HepG2 (cell line): ENCODE data around the gene FGA. TPM values are rescaled to one million over a fixed set of nuclear protein-coding genes. Genes with fewer than 3 reads are reported as not detected.

ENCODE experiments used
- ASH2L ChIP-seq: fragments of 300-600, 200-600 bp; sonication (generic); IDR thresholded peaks from 2 replicates; pipeline ENCODE4 v1.7.0; 2017; ENCODE audit warnings: low read depth, mild to moderate bottlenecking, moderate library complexity, mixed read lengths, low read length; ENCODE audit not compliant: insufficient read length
- CBX5 ChIP-seq: sonication (generic); formaldehyde crosslinking; IDR thresholded peaks from 2 replicates; pipeline ENCODE4 v1.4.0; 2020; ENCODE audit warnings: missing genetic modification reagents, borderline replicate concordance
- CREM ChIP-seq, 2 experiments: sonication (generic) in 1 of 2; formaldehyde crosslinking in 1 of 2; IDR thresholded peaks; 2 replicates each; pipeline versions ENCODE4 v1.4.0 to v1.6.1; 2016 to 2020; ENCODE audit warnings: antibody characterized with exemption in 1 of 2, mild to moderate bottlenecking in 1 of 2, missing genetic modification reagents in 1 of 2
- E2F1 ChIP-seq: sonication (generic); formaldehyde crosslinking; IDR thresholded peaks from 2 replicates; pipeline ENCODE4 v1.5.0; 2020; ENCODE audit warnings: missing genetic modification reagents
- NFRKB ChIP-seq: fragments of 450-650 bp; IDR thresholded peaks from 2 replicates; pipeline ENCODE4 v1.6.1; 2017
- NONO ChIP-seq, 2 experiments: fragments of 450-650 bp in 1 of 2; sonication (generic) in 1 of 2; formaldehyde crosslinking in 1 of 2; IDR thresholded peaks in 1 of 2; conservative IDR thresholded peaks in 1 of 2; 2 replicates each; pipeline versions ENCODE4 v1.6.1 to v1.8.0; 2017 to 2022; ENCODE audit warnings: mild to moderate bottlenecking in 1 of 2, missing genetic modification reagents in 1 of 2, moderate library complexity in 1 of 2
- PBX3 ChIP-seq: sonication (generic); formaldehyde crosslinking; IDR thresholded peaks from 2 replicates; pipeline ENCODE4 v1.8.1; 2023; ENCODE audit warnings: missing genetic modification reagents, inconsistent platforms, borderline replicate concordance
- PCBP1 ChIP-seq: fragments of 200-400 bp; formaldehyde crosslinking; IDR thresholded peaks from 2 replicates; pipeline ENCODE4 v1.6.1; 2017; ENCODE audit warnings: mild to moderate bottlenecking, low read depth, low read length, borderline replicate concordance
- RARG ChIP-seq: sonication (generic); formaldehyde crosslinking; IDR thresholded peaks from 2 replicates; pipeline ENCODE4 v1.4.0; 2020; ENCODE audit warnings: low read depth, mild to moderate bottlenecking, missing genetic modification reagents
- SOX13 ChIP-seq, 3 experiments: fragments of 450-650 bp in 1 of 3; sonication (generic) in 1 of 3; formaldehyde crosslinking in 1 of 3; IDR thresholded peaks in 2 of 3; conservative IDR thresholded peaks in 1 of 3; 2 replicates each; pipeline versions ENCODE4 v1.5.0 to v1.6.1; 2016 to 2020; ENCODE audit warnings: antibody characterized with exemption in 1 of 3, mild to moderate bottlenecking in 1 of 3, missing compliant biosample characterization in 1 of 3, missing genetic modification reagents in 1 of 3, moderate library complexity in 1 of 3
- WIZ ChIP-seq: sonication (generic); formaldehyde crosslinking; IDR thresholded peaks from 2 replicates; pipeline ENCODE4 v1.5.1; 2020; ENCODE audit warnings: mild to moderate bottlenecking, missing genetic modification reagents
- ZBTB42 ChIP-seq: sonication (generic); formaldehyde crosslinking; IDR thresholded peaks from 2 replicates; pipeline ENCODE4 v1.5.0; 2020; ENCODE audit warnings: mild to moderate bottlenecking, missing genetic modification reagents
- ZFX ChIP-seq: sonication (generic); formaldehyde crosslinking; IDR thresholded peaks from 2 replicates; pipeline ENCODE4 v1.4.0; 2020; ENCODE audit warnings: mild to moderate bottlenecking, low read depth, missing genetic modification reagents, moderate library complexity
- ZNF138 ChIP-seq: sonication (generic); formaldehyde crosslinking; IDR thresholded peaks from 2 replicates; pipeline ENCODE4 v1.5.0; 2020; ENCODE audit warnings: mild to moderate bottlenecking, low read depth, missing genetic modification reagents
- ZNF160 ChIP-seq: sonication (generic); formaldehyde crosslinking; IDR thresholded peaks from 2 replicates; pipeline ENCODE4 v1.8.0; 2022; ENCODE audit warnings: mild to moderate bottlenecking, inconsistent platforms, missing genetic modification reagents
- ZNF343 ChIP-seq: sonication (generic); formaldehyde crosslinking; IDR thresholded peaks from 2 replicates; pipeline ENCODE4 v1.4.0; 2020; ENCODE audit warnings: mild to moderate bottlenecking, missing genetic modification reagents
- ZNF557 ChIP-seq: sonication (generic); formaldehyde crosslinking; IDR thresholded peaks from 2 replicates; pipeline ENCODE4 v1.4.0; 2020; ENCODE audit warnings: missing genetic modification reagents
- ZNF770 ChIP-seq: sonication (generic); formaldehyde crosslinking; IDR thresholded peaks from 2 replicates; pipeline ENCODE4 v1.5.0; 2020; ENCODE audit warnings: mild to moderate bottlenecking, missing genetic modification reagents
- ZNF850 ChIP-seq: sonication (generic); formaldehyde crosslinking; conservative IDR thresholded peaks from 2 replicates; pipeline ENCODE4 v1.9.0; 2021; ENCODE audit warnings: mild to moderate bottlenecking, missing genetic modification reagents
- ZSCAN25 ChIP-seq: sonication (generic); formaldehyde crosslinking; IDR thresholded peaks from 2 replicates; pipeline ENCODE4 v1.8.0; 2022; ENCODE audit warnings: mild to moderate bottlenecking, missing genetic modification reagents
- ZSCAN30 ChIP-seq: sonication (generic); formaldehyde crosslinking; IDR thresholded peaks from 2 replicates; pipeline ENCODE4 v1.5.0; 2020; ENCODE audit warnings: mild to moderate bottlenecking, missing genetic modification reagents
- polyA plus RNA-seq, 8 experiments: library from polyadenylated mRNA; depleted of rRNA in 3 of 8; stranded (reverse) in 7 of 8; unstranded in 1 of 8; fragments of >200 nt; fragmentation: Illumina TruSeq in 4 of 8; extraction: Trizol in 4 of 8; gene quantifications; 2 replicates each; pipeline versions ENCODE4 v1.2.1 to v1.2.3, GENCODE V29; 2011 to 2016; ENCODE audit warnings: low read depth in 4 of 8, missing spikeins in 1 of 8, mixed read lengths in 1 of 8; ENCODE audit not compliant: insufficient read depth in 1 of 8
- total RNA-seq, 5 experiments: library from RNA; depleted of rRNA; stranded (reverse); fragments of >200 nt; fragmentation: Illumina TruSeq; extraction: Trizol; gene quantifications; 2 replicates each; pipeline ENCODE4 v1.2.3, GENCODE V29; 2016; ENCODE audit warnings: low read depth in 1 of 5
- TF ChIP-seq, protein P1 (sequence below): sonication (generic); formaldehyde crosslinking; IDR thresholded peaks from 2 replicates; pipeline ENCODE4 v1.8.0; 2023; ENCODE audit warnings: mild to moderate bottlenecking, missing genetic modification reagents

FGA gene
- total and polyA plus RNA-seq, 2 of the 13 experiments (the other 11 are each of a cell fraction or from before 2014, with no cell fraction given): 640 to 1,523 TPM

DNA sequence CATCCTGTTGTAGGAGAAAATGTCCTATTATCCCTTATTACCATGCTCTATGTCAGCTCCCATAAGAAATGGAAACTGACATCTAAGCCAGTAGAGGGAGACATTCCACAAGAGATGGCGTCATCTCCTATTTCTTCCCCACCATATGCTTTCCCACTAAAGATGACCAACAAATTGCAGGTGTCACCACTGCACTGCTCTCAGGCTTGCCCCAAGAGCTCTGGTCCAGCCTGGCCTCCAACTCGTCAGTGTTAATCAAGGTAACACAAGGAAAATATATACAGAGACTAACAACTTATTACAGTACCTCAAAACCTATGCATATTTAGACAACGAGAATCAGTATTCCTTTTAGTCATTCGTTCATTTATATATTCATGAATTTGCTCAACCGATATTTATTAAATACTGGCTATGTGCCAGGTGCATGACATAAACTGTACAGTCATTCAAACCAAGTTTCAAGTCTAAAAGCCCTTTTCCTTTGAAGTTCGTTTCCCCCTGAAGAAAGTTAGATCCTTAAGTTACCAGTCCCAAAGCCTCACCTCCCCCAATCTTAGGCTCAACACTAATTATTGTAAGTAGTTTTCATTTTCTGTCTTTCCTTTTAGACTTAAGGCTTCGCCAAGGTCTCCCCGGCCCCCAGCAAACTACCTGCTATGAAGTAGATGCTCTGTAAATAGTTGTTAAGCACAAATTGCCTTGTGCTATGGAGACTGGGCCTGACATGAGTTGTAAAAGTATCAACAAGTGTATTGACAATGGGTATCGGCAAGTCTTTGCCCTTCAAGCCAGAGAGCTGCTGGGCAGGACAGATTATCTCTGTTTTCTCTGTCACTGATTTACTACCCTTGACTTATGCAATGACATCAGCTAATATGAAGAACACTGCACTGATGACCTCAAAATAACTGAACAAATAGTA, 30.8 kb downstream of the FGA start (continued):
- TF ChIP-seq ZNF770 (peak; percentile 27; the same call in 1 of the 2 replicates), ASH2L (peak; percentile 77), WIZ (CRISPR knock-in tag) (no peak), RARG (CRISPR knock-in tag) (no peak), NFRKB (no peak), ZNF343 (CRISPR knock-in tag) (no peak), ZBTB42 (CRISPR knock-in tag) (no peak), PCBP1 (no peak), ZNF557 (peak; percentile 87), ZNF138 (CRISPR knock-in tag) (no peak), SOX13 (IDR thresholded peaks at IDR 0.05) (peak; percentile 87), SOX13 (CRISPR knock-in tag; conservative IDR thresholded peaks at IDR 0.05 in 1 of 2, IDR thresholded peaks at IDR 0.05 in 1 of 2) (peak in 1 of 2 experiments; percentile 98; a peak in 2 of 4 replicates), CBX5 (CRISPR knock-in tag) (peak; percentile 32; the same call in 1 of the 2 replicates), E2F1 (no peak; the same call in 1 of the 2 replicates), PBX3 (CRISPR knock-in tag) (no peak), CREM (IDR thresholded peaks at IDR 0.05) (peak; percentile 90), CREM (CRISPR knock-in tag; IDR thresholded peaks at IDR 0.05) (no peak), ZNF160 (no peak), ZSCAN25 (CRISPR knock-in tag) (no peak), ZSCAN30 (CRISPR knock-in tag) (0 out of 2 replicates have a peak, but pooled peaks have one; percentile 28), NONO (IDR thresholded peaks at IDR 0.05) (no peak), NONO (CRISPR knock-in tag; conservative IDR thresholded peaks at IDR 0.05) (0 out of 2 replicates have a peak, but pooled peaks have one; percentile 36), ZNF850 (CRISPR knock-in tag) (peak; percentile 65; the same call in 1 of the 2 replicates), ZFX (CRISPR knock-in tag) (peak; percentile 20; the same call in 1 of the 2 replicates)
- TF ChIP-seq, protein P1, sequence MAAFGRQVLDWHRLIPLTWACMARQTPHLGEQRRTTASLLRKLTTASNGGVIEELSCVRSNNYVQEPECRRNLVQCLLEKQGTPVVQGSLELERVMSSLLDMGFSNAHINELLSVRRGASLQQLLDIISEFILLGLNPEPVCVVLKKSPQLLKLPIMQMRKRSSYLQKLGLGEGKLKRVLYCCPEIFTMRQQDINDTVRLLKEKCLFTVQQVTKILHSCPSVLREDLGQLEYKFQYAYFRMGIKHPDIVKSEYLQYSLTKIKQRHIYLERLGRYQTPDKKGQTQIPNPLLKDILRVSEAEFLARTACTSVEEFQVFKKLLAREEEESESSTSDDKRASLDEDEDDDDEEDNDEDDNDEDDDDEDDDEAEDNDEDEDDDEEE (CRISPR knock-in tag): no peak
